Neural crest cell (in vitro differentiated cells): ENCODE measurements around the gene SPRED1. TPM values are rescaled to one million over a fixed set of nuclear protein-coding genes. Genes with fewer than 3 reads are reported as not detected.

ENCODE experiments used
- DNase-seq: peaks from one replicate; pipeline ENCODE4 v3.0.0; 2021; ENCODE audit warnings: low read depth, mixed read lengths, low spot score
- H3K27ac Mint-ChIP-seq: one replicate; pipeline ENCODE4 v1.8.0; 2021; ENCODE audit warnings: mild to moderate bottlenecking, mixed read lengths; ENCODE audit not compliant: unreplicated experiment
- H3K27me3 Mint-ChIP-seq: 2 replicates; pipeline ENCODE4 v1.8.0; 2021; ENCODE audit warnings: low read depth, mild to moderate bottlenecking, mixed read lengths
- H3K36me3 Mint-ChIP-seq: 2 replicates; pipeline ENCODE4 v1.8.0; 2021; ENCODE audit warnings: low read depth, mild to moderate bottlenecking, mixed read lengths
- H3K4me1 Mint-ChIP-seq: 2 replicates; pipeline ENCODE4 v1.8.0; 2021; ENCODE audit warnings: mixed read lengths
- H3K4me3 Mint-ChIP-seq: one replicate; pipeline ENCODE4 v1.8.0; 2021; ENCODE audit warnings: mild to moderate bottlenecking, mixed read lengths
- H3K9me3 Mint-ChIP-seq: 2 replicates; pipeline ENCODE4 v1.8.0; 2021; ENCODE audit warnings: mixed read lengths
- CTCF ChIP-seq: fragments of 200-600 bp; sonication (generic); conservative IDR thresholded peaks from 2 replicates; pipeline ENCODE4 v1.5.0; 2021; ENCODE audit warnings: antibody characterized with exemption, mild to moderate bottlenecking
- total RNA-seq: library from RNA; stranded (reverse); gene quantifications from 2 replicates; pipeline ENCODE4 v1.2.1, GENCODE V29; 2021

Gene SPRED1
- total RNA-seq, 1 donor from 2014 or later = 44.2 TPM

DNA sequence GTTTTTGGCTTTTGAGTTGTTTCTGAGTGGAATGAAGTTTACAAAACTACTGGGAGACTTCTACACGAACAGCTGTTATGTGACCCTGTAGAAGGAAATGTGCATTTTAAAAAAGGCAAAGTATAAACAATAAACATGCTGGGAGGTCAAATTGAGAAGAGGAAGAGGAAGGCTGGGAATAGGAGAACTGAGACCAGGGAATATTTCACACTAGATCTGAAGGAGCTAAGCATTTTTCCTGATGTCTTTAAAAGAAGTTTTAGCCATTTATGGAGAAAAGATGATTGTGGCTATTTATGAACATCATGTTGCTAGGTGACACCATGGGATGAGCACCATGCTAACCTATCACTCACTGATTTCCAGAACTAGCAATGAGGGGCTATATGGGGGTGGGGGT lies 125.0 kb downstream of the SPRED1 start:
- Mint-ChIP-seq H3K9me3 (peaks cover 3% of the 10 kb centered on the region), H3K36me3 (no peaks in the 10 kb centered on the region), H3K4me1 (peaks cover 15% of the 10 kb centered on the region), H3K4me3 (no peak overlapping the region), H3K27ac (no peak overlapping the region), H3K27me3 (no peaks in the 10 kb centered on the region)
- DNase-seq = no peak
- TF ChIP-seq CTCF = no peak

DNA sequence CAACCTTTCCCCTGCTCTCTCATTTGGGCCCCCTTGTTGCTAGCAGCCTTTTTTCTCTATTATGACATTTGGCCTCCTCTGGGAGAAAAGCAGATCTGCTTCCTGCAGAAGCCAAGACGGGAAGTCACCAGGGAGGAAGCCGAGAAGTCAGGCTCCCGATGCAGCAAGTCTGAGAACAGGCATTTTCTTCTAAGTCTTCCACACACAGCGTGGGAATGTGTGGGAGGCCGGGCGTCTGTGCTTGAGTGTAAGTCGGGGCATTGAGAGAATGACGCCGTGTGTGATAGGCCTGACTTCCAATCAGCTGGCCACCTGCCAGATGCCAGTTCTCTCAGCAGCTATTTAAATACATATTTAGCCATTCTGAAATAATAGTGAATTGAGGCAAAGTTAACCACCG lies 125.5 kb downstream of the SPRED1 start:
- no peak overlapping the region for H3K27ac Mint-ChIP-seq
- H3K4me1 Mint-ChIP-seq = peaks cover 12% of the 10 kb centered on the region
- H3K4me3 Mint-ChIP-seq = no peak overlapping the region
- no peaks in the 10 kb centered on the region for H3K36me3 Mint-ChIP-seq
- no peak for TF ChIP-seq CTCF
- peaks cover under 1% of the 10 kb centered on the region for H3K9me3 Mint-ChIP-seq
- no peaks in the 10 kb centered on the region for H3K27me3 Mint-ChIP-seq
- DNase-seq = no peak

GRCh38 chr15:38389924-38390542 lies 137.4 kb downstream of the SPRED1 start:
- H3K27ac Mint-ChIP-seq = no peak overlapping the region
- TF ChIP-seq CTCF = peak; percentile 84
- no peak overlapping the region for H3K4me3 Mint-ChIP-seq
- DNase-seq = peak; percentile 66
- no peaks in the 10 kb centered on the region for H3K4me1 Mint-ChIP-seq
- no peaks in the 10 kb centered on the region for H3K27me3 Mint-ChIP-seq
- no peaks in the 10 kb centered on the region for H3K9me3 Mint-ChIP-seq
- H3K36me3 Mint-ChIP-seq = no peaks in the 10 kb centered on the region

GRCh38 chr15:38391191-38391590 lies 138.6 kb downstream of the SPRED1 start:
- Mint-ChIP-seq H3K4me3 (no peak overlapping the region), H3K27ac (no peak overlapping the region), H3K36me3 (no peaks in the 10 kb centered on the region), H3K4me1 (no peaks in the 10 kb centered on the region), H3K27me3 (no peaks in the 10 kb centered on the region), H3K9me3 (no peaks in the 10 kb centered on the region)
- no peak for DNase-seq
- TF ChIP-seq CTCF = no peak

- H3K9me3 Mint-ChIP-seq = no peaks in the 10 kb centered on the region
- no peak for TF ChIP-seq CTCF
- DNase-seq = no peak
- no peak overlapping the region for H3K4me3 Mint-ChIP-seq
- H3K27me3 Mint-ChIP-seq = peaks cover 7% of the 10 kb centered on the region
- peak overlapping the region; percentile 28 for H3K27ac Mint-ChIP-seq
- no peaks in the 10 kb centered on the region for H3K4me1 Mint-ChIP-seq
- H3K36me3 Mint-ChIP-seq = no peaks in the 10 kb centered on the region
Observed at GRCh38 chr15:38398134-38398533, 145.5 kb downstream of the SPRED1 start.
